Liver (tissue), 9 donors: ENCODE measurements around the gene CDKN2B-AS1. TPM values are rescaled to one million over a fixed set of nuclear protein-coding genes. Genes with fewer than 3 reads are reported as not detected.

Experiments used
- DNase-seq: peaks from one replicate; pipeline ENCODE4 v3.0.0-alpha.2; 2017; ENCODE audit warnings: low spot score
- H3K27ac ChIP-seq, 2 donors: one replicate each; pipeline ENCODE4 v1.7.0; 2013; ENCODE audit warnings: inconsistent platforms in 2 of 2, low read length in 2 of 2, control low read depth in 1 of 2, low read depth in 1 of 2, mild to moderate bottlenecking in 1 of 2
- H3K27me3 ChIP-seq, 4 donors: one replicate each; pipeline versions ENCODE4 v1.6.1 to v1.7.0; 2013; ENCODE audit warnings: low read length in 3 of 4, inconsistent platforms in 1 of 4, mild to moderate bottlenecking in 1 of 4, moderate library complexity in 1 of 4; ENCODE audit not compliant: control insufficient read depth in 4 of 4, insufficient read depth in 4 of 4
- H3K36me3 ChIP-seq, 4 donors: one replicate each; pipeline versions ENCODE4 v1.6.1 to v1.7.0; 2013; ENCODE audit warnings: low read length in 3 of 4, mild to moderate bottlenecking in 3 of 4, low read depth in 1 of 4, moderate library complexity in 1 of 4; ENCODE audit not compliant: control insufficient read depth in 4 of 4, insufficient read depth in 3 of 4
- H3K4me1 ChIP-seq, 4 donors: one replicate each; pipeline versions ENCODE4 v1.6.1 to v1.7.0; 2013; ENCODE audit warnings: low read length in 3 of 4, mild to moderate bottlenecking in 3 of 4, moderate library complexity in 1 of 4; ENCODE audit not compliant: control insufficient read depth in 4 of 4, insufficient read depth in 4 of 4
- H3K4me3 ChIP-seq, 3 donors: one replicate each; pipeline versions ENCODE4 v1.6.1 to v1.7.0; 2013; ENCODE audit warnings: low read length in 3 of 3, control low read depth in 1 of 3, low read depth in 1 of 3, mild to moderate bottlenecking in 1 of 3
- H3K9ac ChIP-seq, 2 donors: one replicate each; pipeline ENCODE4 v1.7.0; 2013; ENCODE audit warnings: low read length in 2 of 2, mild to moderate bottlenecking in 2 of 2, moderate library complexity in 2 of 2, control low read depth in 1 of 2, low read depth in 1 of 2
- H3K9me3 ChIP-seq, 4 donors: one replicate each; pipeline versions ENCODE4 v1.6.1 to v1.7.0; 2013; ENCODE audit warnings: low read length in 3 of 4; ENCODE audit not compliant: control insufficient read depth in 4 of 4
- EGR1 ChIP-seq, 2 donors: IDR thresholded peaks; 2 replicates each; pipeline ENCODE4 v1.6.1; 2016 to 2018; ENCODE audit warnings: antibody characterized with exemption in 2 of 2, low read depth in 2 of 2
- FOXA1 ChIP-seq: IDR thresholded peaks from 2 replicates; pipeline ENCODE4 v1.6.1; 2016; ENCODE audit warnings: antibody characterized with exemption
- FOXA2 ChIP-seq: IDR thresholded peaks from 2 replicates; pipeline ENCODE4 v1.6.1; 2016; ENCODE audit warnings: antibody characterized with exemption
- GABPA ChIP-seq, 2 donors: IDR thresholded peaks in 1 of 2; conservative IDR thresholded peaks in 1 of 2; 2 replicates each; pipeline ENCODE4 v1.6.1; 2016; ENCODE audit warnings: antibody characterized with exemption in 2 of 2, mild to moderate bottlenecking in 1 of 2, moderate library complexity in 1 of 2
- HNF4A ChIP-seq, 2 donors: conservative IDR thresholded peaks; 2 replicates each; pipeline ENCODE4 v1.6.1; 2016; ENCODE audit warnings: antibody characterized with exemption in 2 of 2, mild to moderate bottlenecking in 2 of 2
- HNF4G ChIP-seq: IDR thresholded peaks from 2 replicates; pipeline ENCODE4 v1.6.1; 2016; ENCODE audit warnings: antibody characterized with exemption
- JUND ChIP-seq, 2 donors: IDR thresholded peaks; 2 replicates each; pipeline ENCODE4 v1.6.1; 2016; ENCODE audit warnings: antibody characterized with exemption in 2 of 2
- MAX ChIP-seq: IDR thresholded peaks from 2 replicates; pipeline ENCODE4 v1.6.1; 2016; ENCODE audit warnings: antibody characterized with exemption
- NR2F2 ChIP-seq: IDR thresholded peaks from 2 replicates; pipeline ENCODE4 v1.6.1; 2016; ENCODE audit warnings: antibody characterized with exemption
- RAD21 ChIP-seq, 2 donors: IDR thresholded peaks; 2 replicates each; pipeline ENCODE4 v1.6.1; 2016; ENCODE audit warnings: antibody characterized with exemption in 2 of 2, mild to moderate bottlenecking in 2 of 2
- RXRA ChIP-seq, 2 donors: IDR thresholded peaks; 2 replicates each; pipeline ENCODE4 v1.6.1; 2017 to 2018; ENCODE audit warnings: antibody characterized with exemption in 2 of 2, mild to moderate bottlenecking in 1 of 2
- SP1 ChIP-seq: IDR thresholded peaks from 2 replicates; pipeline ENCODE4 v1.6.1; 2018; ENCODE audit warnings: antibody characterized with exemption, mild to moderate bottlenecking
- TAF1 ChIP-seq: conservative IDR thresholded peaks from 2 replicates; pipeline ENCODE4 v1.6.1; 2016; ENCODE audit warnings: antibody characterized with exemption, mild to moderate bottlenecking
- YY1 ChIP-seq: IDR thresholded peaks from 2 replicates; pipeline ENCODE4 v1.6.1; 2016; ENCODE audit warnings: antibody characterized with exemption, mild to moderate bottlenecking
- WGBS: extraction: QIAGEN DNeasy Blood & Tissue Kit; methylation state at CpG from one replicate; pipeline ENCODE4 v1.1.7; 2013; 5-methylcytosine and 5-hydroxymethylcytosine counted together
- polyA plus RNA-seq, 2 donors: library from polyadenylated mRNA; stranded (reverse) in 1 of 2; unstranded in 1 of 2; fragments of 200-250 nt in 1 of 2; fragments of >200 nt in 1 of 2; fragmentation: Nextera tagmentation in 1 of 2; extraction: Ambion mirVana in 1 of 2; gene quantifications; one replicate each; pipeline versions ENCODE4 v1.2.1 to v1.2.3, GENCODE V29; 2013 to 2015
- total RNA-seq, 2 donors: library from RNA; depleted of rRNA; stranded (reverse); fragments of >200 nt; gene quantifications; one replicate each; pipeline ENCODE4 v1.2.3, GENCODE V29; 2014
- TF ChIP-seq, protein P1 (sequence below): IDR thresholded peaks from 2 replicates; pipeline ENCODE4 v1.6.1; 2016; ENCODE audit warnings: antibody characterized with exemption
- TF ChIP-seq, protein P2 (sequence below): fragments of 150-350 bp; IDR thresholded peaks from 2 replicates; pipeline ENCODE4 v1.5.1; 2017; ENCODE audit warnings: improper control_type of control experiment, low read depth, low read length; ENCODE audit not compliant: missing input control
- TF ChIP-seq, protein P3 (sequence below): IDR thresholded peaks from 2 replicates; pipeline ENCODE4 v1.6.1; 2016; ENCODE audit warnings: antibody characterized with exemption, mild to moderate bottlenecking
- TF ChIP-seq, protein P4 (sequence below): IDR thresholded peaks from 2 replicates; pipeline ENCODE4 v1.6.1; 2016; ENCODE audit warnings: antibody characterized with exemption
- donor health status: healthy.
- donor health status: healthy.
- donor health status: healthy.
- donor health status: healthy.
- donor health status: healthy.

CDKN2B-AS1 gene
- total and polyA plus RNA-seq, 4 donors, result 0.08 to 0.42 TPM; not detected in 2

DNA sequence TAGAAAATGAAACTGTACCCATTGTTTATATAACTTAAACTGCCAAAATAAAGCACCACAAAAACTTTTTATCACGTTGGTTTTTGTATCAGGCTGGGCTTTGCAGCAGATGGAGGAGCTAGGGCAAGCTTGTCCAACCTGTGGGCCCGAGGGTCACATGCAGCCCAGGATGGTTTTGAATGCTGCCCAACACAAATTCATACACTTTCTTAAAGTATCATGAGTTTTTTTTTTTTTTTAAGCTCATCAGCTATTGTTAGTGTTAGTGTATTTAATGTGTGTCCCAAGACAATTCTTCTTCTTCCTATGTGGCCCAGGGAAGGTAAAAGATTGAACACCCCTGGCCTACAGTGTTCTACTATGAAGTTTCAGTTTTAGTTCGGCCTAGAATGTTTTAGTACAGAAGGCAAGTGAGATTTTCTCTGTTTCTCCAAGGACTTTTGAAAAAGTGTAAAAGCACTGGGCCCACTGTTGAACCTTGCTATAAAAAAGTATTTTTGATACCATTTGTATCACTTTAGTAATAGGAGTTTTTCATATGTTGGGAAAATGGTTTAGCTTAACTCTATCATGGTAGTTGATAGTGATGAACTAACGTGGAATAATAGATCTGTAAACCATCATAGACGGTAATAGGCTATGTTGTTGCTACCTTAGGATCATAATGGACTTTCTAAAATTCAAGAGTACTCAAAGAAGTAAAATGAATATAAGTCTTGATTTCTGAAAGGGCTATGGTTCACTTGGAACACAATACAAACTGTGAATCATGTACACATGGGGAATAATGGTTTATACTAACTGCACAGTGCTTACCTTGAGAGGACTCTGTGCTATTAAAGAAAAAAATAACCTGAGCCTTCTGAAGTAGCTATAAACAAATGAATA is 3.3 kb upstream of the CDKN2B-AS1 start:
- Histone ChIP-seq H3K27ac (no peak overlapping the region), H3K4me3 (no peak overlapping the region), H3K27me3 (peaks cover 0 to 2% (median under 1%) of the 10 kb centered on the region in 4 donors), H3K36me3 (no peaks in the 10 kb centered on the region), H3K9ac (no peak overlapping the region), H3K4me1 (peaks cover 4 to 15% (median 9%) of the 10 kb centered on the region in 4 donors), H3K9me3 (peaks cover 0 to 6% (median 0%) of the 10 kb centered on the region in 4 donors)
- 92% methylated on average over 5 of the region's 5 CpGs for WGBS
- TF ChIP-seq HNF4G, result no peak
- TF ChIP-seq HNF4A (conservative IDR thresholded peaks at IDR 0.05), result no peak
- TF ChIP-seq TAF1, result no peak
- TF ChIP-seq JUND (IDR thresholded peaks at IDR 0.05), result no peak
- no peak for TF ChIP-seq RXRA (IDR thresholded peaks at IDR 0.05)
- TF ChIP-seq, protein P1, sequence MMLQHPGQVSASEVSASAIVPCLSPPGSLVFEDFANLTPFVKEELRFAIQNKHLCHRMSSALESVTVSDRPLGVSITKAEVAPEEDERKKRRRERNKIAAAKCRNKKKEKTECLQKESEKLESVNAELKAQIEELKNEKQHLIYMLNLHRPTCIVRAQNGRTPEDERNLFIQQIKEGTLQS, result no peak
- no peak for DNase-seq

GRCh38 chr9:21993007-21993406 is 1.6 kb upstream of the CDKN2B-AS1 start:
- H3K4me1 ChIP-seq, result peaks cover 4 to 15% (median 9%) of the 10 kb centered on the region in 4 donors
- no peak overlapping the region for H3K9ac ChIP-seq
- peaks cover 0 to 2% (median 0%) of the 10 kb centered on the region in 4 donors for H3K27me3 ChIP-seq
- no peak overlapping the region for H3K27ac ChIP-seq
- DNase-seq, result no peak
- H3K9me3 ChIP-seq, result peaks cover 0 to 6% (median 0%) of the 10 kb centered on the region in 4 donors
- H3K4me3 ChIP-seq, result no peak overlapping the region
- H3K36me3 ChIP-seq, result no peaks in the 10 kb centered on the region
- TF ChIP-seq HNF4A (conservative IDR thresholded peaks at IDR 0.05) (no peak), FOXA1 (no peak), GABPA (IDR thresholded peaks at IDR 0.05 in 1 of 2, conservative IDR thresholded peaks at IDR 0.05 in 1 of 2) (no peak), NR2F2 (no peak), RXRA (IDR thresholded peaks at IDR 0.05) (no peak), TAF1 (no peak), RAD21 (IDR thresholded peaks at IDR 0.05) (no peak), FOXA2 (no peak), MAX (no peak), YY1 (no peak), EGR1 (IDR thresholded peaks at IDR 0.05; ENCODE audit: low read depth in 2 of 2) (no peak), HNF4G (no peak), SP1 (no peak), JUND (IDR thresholded peaks at IDR 0.05) (no peak)
- TF ChIP-seq, protein P2, sequence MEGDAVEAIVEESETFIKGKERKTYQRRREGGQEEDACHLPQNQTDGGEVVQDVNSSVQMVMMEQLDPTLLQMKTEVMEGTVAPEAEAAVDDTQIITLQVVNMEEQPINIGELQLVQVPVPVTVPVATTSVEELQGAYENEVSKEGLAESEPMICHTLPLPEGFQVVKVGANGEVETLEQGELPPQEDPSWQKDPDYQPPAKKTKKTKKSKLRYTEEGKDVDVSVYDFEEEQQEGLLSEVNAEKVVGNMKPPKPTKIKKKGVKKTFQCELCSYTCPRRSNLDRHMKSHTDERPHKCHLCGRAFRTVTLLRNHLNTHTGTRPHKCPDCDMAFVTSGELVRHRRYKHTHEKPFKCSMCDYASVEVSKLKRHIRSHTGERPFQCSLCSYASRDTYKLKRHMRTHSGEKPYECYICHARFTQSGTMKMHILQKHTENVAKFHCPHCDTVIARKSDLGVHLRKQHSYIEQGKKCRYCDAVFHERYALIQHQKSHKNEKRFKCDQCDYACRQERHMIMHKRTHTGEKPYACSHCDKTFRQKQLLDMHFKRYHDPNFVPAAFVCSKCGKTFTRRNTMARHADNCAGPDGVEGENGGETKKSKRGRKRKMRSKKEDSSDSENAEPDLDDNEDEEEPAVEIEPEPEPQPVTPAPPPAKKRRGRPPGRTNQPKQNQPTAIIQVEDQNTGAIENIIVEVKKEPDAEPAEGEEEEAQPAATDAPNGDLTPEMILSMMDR, result no peak
- TF ChIP-seq, protein P3, sequence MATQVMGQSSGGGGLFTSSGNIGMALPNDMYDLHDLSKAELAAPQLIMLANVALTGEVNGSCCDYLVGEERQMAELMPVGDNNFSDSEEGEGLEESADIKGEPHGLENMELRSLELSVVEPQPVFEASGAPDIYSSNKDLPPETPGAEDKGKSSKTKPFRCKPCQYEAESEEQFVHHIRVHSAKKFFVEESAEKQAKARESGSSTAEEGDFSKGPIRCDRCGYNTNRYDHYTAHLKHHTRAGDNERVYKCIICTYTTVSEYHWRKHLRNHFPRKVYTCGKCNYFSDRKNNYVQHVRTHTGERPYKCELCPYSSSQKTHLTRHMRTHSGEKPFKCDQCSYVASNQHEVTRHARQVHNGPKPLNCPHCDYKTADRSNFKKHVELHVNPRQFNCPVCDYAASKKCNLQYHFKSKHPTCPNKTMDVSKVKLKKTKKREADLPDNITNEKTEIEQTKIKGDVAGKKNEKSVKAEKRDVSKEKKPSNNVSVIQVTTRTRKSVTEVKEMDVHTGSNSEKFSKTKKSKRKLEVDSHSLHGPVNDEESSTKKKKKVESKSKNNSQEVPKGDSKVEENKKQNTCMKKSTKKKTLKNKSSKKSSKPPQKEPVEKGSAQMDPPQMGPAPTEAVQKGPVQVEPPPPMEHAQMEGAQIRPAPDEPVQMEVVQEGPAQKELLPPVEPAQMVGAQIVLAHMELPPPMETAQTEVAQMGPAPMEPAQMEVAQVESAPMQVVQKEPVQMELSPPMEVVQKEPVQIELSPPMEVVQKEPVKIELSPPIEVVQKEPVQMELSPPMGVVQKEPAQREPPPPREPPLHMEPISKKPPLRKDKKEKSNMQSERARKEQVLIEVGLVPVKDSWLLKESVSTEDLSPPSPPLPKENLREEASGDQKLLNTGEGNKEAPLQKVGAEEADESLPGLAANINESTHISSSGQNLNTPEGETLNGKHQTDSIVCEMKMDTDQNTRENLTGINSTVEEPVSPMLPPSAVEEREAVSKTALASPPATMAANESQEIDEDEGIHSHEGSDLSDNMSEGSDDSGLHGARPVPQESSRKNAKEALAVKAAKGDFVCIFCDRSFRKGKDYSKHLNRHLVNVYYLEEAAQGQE, result no peak
- TF ChIP-seq, protein P1, result no peak
- TF ChIP-seq, protein P4, sequence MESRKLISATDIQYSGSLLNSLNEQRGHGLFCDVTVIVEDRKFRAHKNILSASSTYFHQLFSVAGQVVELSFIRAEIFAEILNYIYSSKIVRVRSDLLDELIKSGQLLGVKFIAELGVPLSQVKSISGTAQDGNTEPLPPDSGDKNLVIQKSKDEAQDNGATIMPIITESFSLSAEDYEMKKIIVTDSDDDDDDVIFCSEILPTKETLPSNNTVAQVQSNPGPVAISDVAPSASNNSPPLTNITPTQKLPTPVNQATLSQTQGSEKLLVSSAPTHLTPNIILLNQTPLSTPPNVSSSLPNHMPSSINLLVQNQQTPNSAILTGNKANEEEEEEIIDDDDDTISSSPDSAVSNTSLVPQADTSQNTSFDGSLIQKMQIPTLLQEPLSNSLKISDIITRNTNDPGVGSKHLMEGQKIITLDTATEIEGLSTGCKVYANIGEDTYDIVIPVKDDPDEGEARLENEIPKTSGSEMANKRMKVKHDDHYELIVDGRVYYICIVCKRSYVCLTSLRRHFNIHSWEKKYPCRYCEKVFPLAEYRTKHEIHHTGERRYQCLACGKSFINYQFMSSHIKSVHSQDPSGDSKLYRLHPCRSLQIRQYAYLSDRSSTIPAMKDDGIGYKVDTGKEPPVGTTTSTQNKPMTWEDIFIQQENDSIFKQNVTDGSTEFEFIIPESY, result no peak
- WGBS, result 95% methylated on average over 4 of the region's 4 CpGs
